BE2C (cell line): ENCODE results near the gene PDIA6.

Experiments used
- DNase-seq: peaks from one replicate; pipeline ENCODE4 v3.0.0-alpha.2; 2020
- H3K27me3 ChIP-seq: fragments of 250-450 bp; sonication (Bioruptor Pico); 2 replicates; pipeline ENCODE4 v1.5.1; 2020; ENCODE audit warnings: mild to moderate bottlenecking
- H3K36me3 ChIP-seq: fragments of 250-450 bp; sonication (Bioruptor Pico); 2 replicates; pipeline ENCODE4 v1.5.1; 2020; ENCODE audit warnings: mild to moderate bottlenecking
- H3K4me1 ChIP-seq: fragments of 250-450 bp; sonication (Bioruptor Pico); 2 replicates; pipeline ENCODE4 v1.5.1; 2020
- H3K4me3 ChIP-seq: 2 replicates; pipeline ENCODE4 v1.5.1; 2011; ENCODE audit warnings: low read depth, low read length
- H3K9me3 ChIP-seq: fragments of 250-450 bp; sonication (Bioruptor Pico); 2 replicates; pipeline ENCODE4 v1.5.1; 2020
- CTCF ChIP-seq: IDR thresholded peaks from 2 replicates; pipeline ENCODE4 v1.5.1; 2012; ENCODE audit warnings: mild to moderate bottlenecking, low read depth, low read length

PDIA6 gene

DNA sequence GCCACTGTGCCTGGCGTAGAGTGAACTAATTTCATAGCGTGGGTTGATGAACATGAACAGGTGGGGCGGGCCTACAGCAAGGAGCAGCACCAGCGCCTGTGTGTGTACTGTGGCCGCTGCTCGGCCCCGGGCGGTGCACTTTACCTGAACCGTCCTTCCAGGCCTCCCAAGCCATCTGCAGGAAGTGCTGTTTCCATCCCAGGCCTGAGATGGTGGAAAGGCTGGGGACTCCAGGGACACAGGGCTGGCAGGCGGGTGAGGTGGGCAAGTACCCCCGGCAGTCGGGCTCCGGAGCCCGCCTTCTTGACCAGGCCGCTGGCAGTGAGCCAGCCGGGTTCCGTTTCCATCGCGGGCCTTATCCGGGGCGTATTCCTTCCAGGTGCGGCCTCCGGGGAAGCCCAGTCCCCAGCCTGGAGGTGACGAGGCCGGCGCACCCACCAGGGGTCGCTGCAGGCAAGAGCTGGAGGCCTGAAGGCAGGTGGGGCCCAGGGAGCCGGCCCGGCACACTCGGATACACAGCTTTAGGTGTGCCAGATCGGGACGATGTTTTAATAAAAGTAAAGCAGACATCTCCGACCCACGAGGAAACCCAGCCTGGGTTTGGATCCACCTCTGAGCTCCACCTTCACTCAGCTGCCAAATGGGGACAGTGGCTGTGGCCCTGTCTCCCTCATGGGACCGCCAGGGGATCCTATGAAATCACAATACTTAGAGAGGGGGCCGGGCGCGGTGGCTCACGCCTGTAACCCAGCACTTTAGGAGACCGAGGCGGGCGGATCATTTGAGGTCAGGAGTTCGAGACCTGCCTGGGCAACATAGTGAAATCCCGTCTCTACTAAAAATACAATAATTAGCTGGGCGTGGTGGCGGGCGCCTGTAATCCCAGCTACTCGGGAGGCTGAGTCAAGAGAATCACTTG lies 22.7 kb upstream of the PDIA6 start:
- no peaks in the 10 kb centered on the region for H3K27me3 ChIP-seq

DNA sequence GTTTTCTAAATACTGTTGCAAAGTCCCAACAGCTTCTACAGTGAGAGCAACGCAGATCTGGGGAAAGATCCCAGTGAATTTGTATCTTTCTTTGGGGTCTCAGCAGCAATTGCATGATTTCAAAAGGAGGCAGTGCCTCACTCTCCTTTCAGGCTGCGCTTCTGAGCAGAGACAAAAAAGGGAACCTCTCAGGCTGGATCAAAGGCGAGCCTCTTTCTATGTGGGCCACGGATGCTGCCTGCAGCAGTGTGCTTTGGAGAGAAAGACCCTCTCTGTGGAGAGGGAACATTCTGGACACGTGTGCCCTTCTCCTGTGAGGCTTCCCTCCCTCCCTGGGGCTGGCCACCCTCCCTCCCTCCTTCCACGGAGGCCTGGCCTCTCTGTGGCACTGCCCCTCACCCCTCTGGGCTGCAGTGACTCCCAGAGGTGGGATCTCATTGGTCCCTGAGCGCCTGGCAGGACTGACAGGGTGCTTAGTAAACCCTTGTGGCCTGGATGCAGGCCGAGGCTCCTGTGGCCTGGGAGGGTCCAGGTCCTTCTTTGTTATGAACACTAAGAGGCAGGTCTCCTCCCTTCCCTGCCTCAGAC lies 21.6 kb upstream of the PDIA6 start:
- no peaks in the 10 kb centered on the region for H3K4me1 ChIP-seq
- no peak for DNase-seq
- TF ChIP-seq CTCF: no peak

More for the DNA sequence above, 22.7 kb upstream of the PDIA6 start:
- peak; percentile 89 for DNase-seq
- Histone ChIP-seq H3K4me3 (peak overlapping the region; percentile 16; the same call in 1 of the 2 replicates), H3K4me1 (no peaks in the 10 kb centered on the region), H3K9me3 (no peaks in the 10 kb centered on the region), H3K36me3 (no peaks in the 10 kb centered on the region)
- peak; percentile 88 for TF ChIP-seq CTCF

GRCh38 chr2:10833021-10833420 lies 20.4 kb upstream of the PDIA6 start:
- Histone ChIP-seq H3K36me3 (no peaks in the 10 kb centered on the region), H3K27me3 (no peaks in the 10 kb centered on the region), H3K4me1 (no peaks in the 10 kb centered on the region), H3K9me3 (no peaks in the 10 kb centered on the region), H3K4me3 (no peak overlapping the region)
- TF ChIP-seq CTCF: no peak
- DNase-seq: no peak

More for the DNA sequence above, 21.6 kb upstream of the PDIA6 start:
- Histone ChIP-seq H3K36me3 (no peaks in the 10 kb centered on the region), H3K4me3 (no peak overlapping the region), H3K9me3 (no peaks in the 10 kb centered on the region), H3K27me3 (no peaks in the 10 kb centered on the region)

DNA sequence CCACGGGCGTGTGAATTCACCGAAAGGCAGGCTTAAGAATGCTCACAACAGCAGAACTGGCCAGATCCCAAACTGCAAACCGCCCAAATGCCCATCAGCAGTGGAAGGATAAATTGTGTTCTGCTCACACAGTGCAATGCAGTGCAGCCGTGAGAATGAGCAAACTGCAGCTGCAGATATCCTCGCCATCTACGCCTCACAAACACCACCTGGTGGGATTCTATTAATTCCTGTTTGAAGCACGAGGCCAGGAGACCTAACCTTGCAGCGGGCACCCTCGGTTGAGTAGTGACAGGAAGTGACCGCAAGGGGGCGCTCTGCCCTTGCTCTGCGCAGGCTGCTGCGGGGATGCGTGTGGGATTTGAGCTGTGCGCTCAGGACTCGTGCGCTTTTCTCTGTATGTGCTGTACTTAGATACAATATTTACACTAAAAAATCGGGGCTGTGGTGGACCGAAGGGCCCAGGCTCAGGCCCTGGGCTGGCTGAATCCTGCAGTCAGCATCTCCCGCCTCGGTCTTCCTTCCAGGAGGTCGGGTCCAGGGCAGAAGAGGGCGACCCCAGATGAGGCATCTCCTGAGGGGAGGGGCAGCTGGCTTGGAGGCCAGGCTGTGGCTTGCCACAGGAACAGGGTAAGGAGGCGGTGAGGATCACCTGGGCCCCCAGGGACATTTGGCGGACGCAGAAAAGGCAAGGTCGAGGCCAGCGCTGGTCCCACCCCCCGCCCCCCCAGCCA lies 19.8 kb upstream of the PDIA6 start:
- no peaks in the 10 kb centered on the region for H3K27me3 ChIP-seq
- peak overlapping the region; percentile 35 for H3K4me3 ChIP-seq
- peak; percentile 87 for DNase-seq
- H3K36me3 ChIP-seq: no peaks in the 10 kb centered on the region
- H3K4me1 ChIP-seq: no peaks in the 10 kb centered on the region
- no peaks in the 10 kb centered on the region for H3K9me3 ChIP-seq
- peak; percentile 99 for TF ChIP-seq CTCF

DNA sequence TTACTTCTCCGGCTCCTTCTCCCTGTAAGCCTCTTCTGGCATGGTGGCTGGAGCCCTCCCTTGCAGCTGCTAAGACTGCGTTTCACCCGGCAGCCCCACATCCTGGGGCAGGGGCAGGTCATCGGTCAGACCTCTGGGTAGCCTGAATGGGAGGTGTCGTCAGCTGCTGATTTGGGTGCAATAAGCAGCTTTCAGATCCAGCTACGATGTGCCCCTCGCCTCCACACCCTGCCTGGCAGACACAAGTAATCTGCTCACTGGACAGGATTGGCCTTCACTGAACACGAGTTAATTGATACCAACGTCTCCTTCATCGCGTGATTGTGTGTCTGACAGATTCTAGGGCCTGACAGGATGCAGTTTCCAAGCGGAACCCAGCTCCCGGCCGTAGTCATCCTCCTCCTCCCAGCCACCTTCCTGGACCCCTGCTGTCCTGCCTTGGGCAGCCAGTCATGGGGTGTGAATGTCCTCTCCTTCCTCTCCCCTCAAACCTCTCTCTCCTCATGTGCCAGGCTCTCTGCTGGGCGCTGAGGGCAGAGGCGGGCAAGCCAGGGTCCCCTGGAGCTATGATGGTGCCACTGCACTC lies 18.9 kb upstream of the PDIA6 start:
- TF ChIP-seq CTCF: no peak
- Histone ChIP-seq H3K4me1 (no peaks in the 10 kb centered on the region), H3K36me3 (no peaks in the 10 kb centered on the region), H3K9me3 (no peaks in the 10 kb centered on the region), H3K4me3 (no peak overlapping the region), H3K27me3 (no peaks in the 10 kb centered on the region)
- no peak for DNase-seq
